ENCODE data around the gene GREB1L. TPM values are rescaled to one million over a fixed set of nuclear protein-coding genes. Genes with fewer than 3 reads are reported as not detected.

GREB1L gene
- polyA plus RNA-seq, 1 donor (not counting 4 experiments of a cell fraction or from before 2014, with no cell fraction given): 5.5 TPM

- H3K36me3 ChIP-seq (ENCODE audit: control insufficient read depth in 2 of 2, extremely low read depth in 1 of 2, insufficient read depth in 2 of 2, low read length in 2 of 2): no peaks in the 10 kb centered on the region
- no peaks in the 10 kb centered on the region for H4K20me1 ChIP-seq (ENCODE audit: control insufficient read depth, extremely low read depth, insufficient read depth, low read length)
- H3K79me2 ChIP-seq (ENCODE audit: control insufficient read depth, insufficient read depth, low read length): no peaks in the 10 kb centered on the region
- dilution Hi-C loops (cut with MboI; ENCODE audit: extremely low pct_ligation_motif_present, low sequenced_read_pairs): no loop called here
- no peaks in the 10 kb centered on the region for H3K9me3 ChIP-seq (ENCODE audit: control insufficient read depth, low read depth, low read length)
- no peak overlapping the region for H3K4me3 ChIP-seq (ENCODE audit: control insufficient read depth in 2 of 3, extremely low read depth in 1 of 3, insufficient read depth in 2 of 3, low read depth in 1 of 3, low read length in 3 of 3)
- no peak overlapping the region for H3K9ac ChIP-seq (ENCODE audit: control insufficient read depth, extremely low read depth, insufficient read depth, low read length)
- no peak overlapping the region for H3K27ac ChIP-seq (ENCODE audit: control insufficient read depth, insufficient read depth, low read length)
- DNase-seq (ENCODE audit: low read depth, low spot score): no peak
- H3K27me3 ChIP-seq (ENCODE audit: control insufficient read depth, extremely low read depth, insufficient read depth, low read length): no peaks in the 10 kb centered on the region
- FAIRE-seq: no peak
- no peak overlapping the region for H2AFZ ChIP-seq (ENCODE audit: control insufficient read depth, low read length)
- TF ChIP-seq CTCF (optimal IDR thresholded peaks at IDR 0.05 in 1 of 3, IDR thresholded peaks at IDR 0.05 in 1 of 3, conservative IDR thresholded peaks at IDR 0.05 in 1 of 3; ENCODE audit: extremely low read depth in 1 of 3, insufficient read depth in 2 of 3, low read length in 3 of 3) (no peak), EZH2 (IDR thresholded peaks at IDR 0.05; ENCODE audit: low read length) (no peak)
- no peak overlapping the region for H3K4me2 ChIP-seq (ENCODE audit: control insufficient read depth, extremely low read depth, insufficient read depth, low read depth, low read length)
- no peaks in the 10 kb centered on the region for H3K9me1 ChIP-seq (ENCODE audit: control insufficient read depth, extremely low read depth, insufficient read depth, low read length)
- no peaks in the 10 kb centered on the region for H3K4me1 ChIP-seq (ENCODE audit: control insufficient read depth, extremely low read depth, insufficient read depth, low read length)
Measured at GRCh38 chr18:21408681-21409080, 166.6 kb downstream of the GREB1L start.

GRCh38 chr18:21433436-21433835 lies 191.4 kb downstream of the GREB1L start:
- dilution Hi-C loops (cut with MboI; ENCODE audit: extremely low pct_ligation_motif_present, low sequenced_read_pairs): no loop called here
- TF ChIP-seq CTCF (optimal IDR thresholded peaks at IDR 0.05 in 1 of 3, IDR thresholded peaks at IDR 0.05 in 1 of 3, conservative IDR thresholded peaks at IDR 0.05 in 1 of 3; ENCODE audit: extremely low read depth in 1 of 3, insufficient read depth in 2 of 3, low read length in 3 of 3) (no peak), EZH2 (IDR thresholded peaks at IDR 0.05; ENCODE audit: low read length) (no peak)

More at GRCh38 chr18:21433436-21433835, 191.4 kb downstream of the GREB1L start:
- Histone ChIP-seq H2AFZ (ENCODE audit: control insufficient read depth, low read length) (no peak overlapping the region), H3K27ac (ENCODE audit: control insufficient read depth, insufficient read depth, low read length) (peak overlapping the region; percentile 33), H3K36me3 (ENCODE audit: control insufficient read depth in 2 of 2, extremely low read depth in 1 of 2, insufficient read depth in 2 of 2, low read length in 2 of 2) (no peaks in the 10 kb centered on the region), H3K4me3 (ENCODE audit: control insufficient read depth in 2 of 3, extremely low read depth in 1 of 3, insufficient read depth in 2 of 3, low read depth in 1 of 3, low read length in 3 of 3) (no peak overlapping the region), H3K4me2 (ENCODE audit: control insufficient read depth, extremely low read depth, insufficient read depth, low read depth, low read length) (no peak overlapping the region), H3K27me3 (ENCODE audit: control insufficient read depth, extremely low read depth, insufficient read depth, low read length) (no peaks in the 10 kb centered on the region), H3K4me1 (ENCODE audit: control insufficient read depth, extremely low read depth, insufficient read depth, low read length) (peaks cover 9% of the 10 kb centered on the region), H3K9me3 (ENCODE audit: control insufficient read depth, low read depth, low read length) (no peaks in the 10 kb centered on the region), H3K9me1 (ENCODE audit: control insufficient read depth, extremely low read depth, insufficient read depth, low read length) (no peaks in the 10 kb centered on the region), H3K79me2 (ENCODE audit: control insufficient read depth, insufficient read depth, low read length) (no peaks in the 10 kb centered on the region), H4K20me1 (ENCODE audit: control insufficient read depth, extremely low read depth, insufficient read depth, low read length) (no peaks in the 10 kb centered on the region), H3K9ac (ENCODE audit: control insufficient read depth, extremely low read depth, insufficient read depth, low read length) (no peak overlapping the region)
- FAIRE-seq (peak; percentile 90), DNase-seq (ENCODE audit: low read depth, low spot score) (peak; percentile 30)

Measured in keratinocyte (primary cell).